SK-N-SH (cell line): ENCODE data around the gene RBM45. TPM values are rescaled to one million over a fixed set of nuclear protein-coding genes. Genes with fewer than 3 reads are reported as not detected.

ENCODE experiments used
- CTCF ChIA-PET: fragments of 300-600, 350-600 bp; formaldehyde crosslinking; extraction: SDS; loops from one replicate; lab custom pipeline; 2021; lab: Yijun Ruan, JAX
- POLR2A ChIA-PET: fragments of 350-600 bp; sonication (Branson Sonifier 250); formaldehyde crosslinking; extraction: SDS; loops from one replicate; lab custom pipeline; 2020; ENCODE audit warnings: antibody characterized with exemption, inconsistent platforms; lab: Yijun Ruan, JAX
- DNase-seq: peaks from one replicate; pipeline ENCODE4 v3.0.0; 2012
- H2AFZ ChIP-seq: fragments of 200-600 bp; sonication (generic); 2 replicates; pipeline ENCODE4 v1.8.1; 2016; ENCODE audit warnings: antibody characterized with exemption, mild to moderate bottlenecking, low read depth
- H3F3A ChIP-seq: fragments of 200-600 bp; sonication (generic); replicated peaks from 2 replicates; pipeline ENCODE3; 2016; ENCODE audit warnings: antibody characterized with exemption, mild to moderate bottlenecking; ENCODE audit not compliant: insufficient read depth
- H3K27ac ChIP-seq, 2 experiments: fragments of 200-500 bp in 1 of 2; fragments of 200-600 bp in 1 of 2; sonication (Bioruptor generic) in 1 of 2; sonication (generic), shearing (Covaris generic) in 1 of 2; 2 replicates each; pipeline versions ENCODE4 v1.5.1 to v1.6.1; 2014 to 2016; ENCODE audit warnings: low read depth in 2 of 2, inconsistent platforms in 1 of 2, low read length in 1 of 2, mild to moderate bottlenecking in 1 of 2, mixed read lengths in 1 of 2
- H3K27me3 ChIP-seq: fragments of 200-600 bp; sonication (generic), shearing (Covaris generic); 2 replicates; pipeline ENCODE4 v1.6.1; 2016; ENCODE audit warnings: mixed run types; ENCODE audit not compliant: insufficient read depth
- H3K36me3 ChIP-seq, 2 experiments: fragments of 200-500 bp in 1 of 2; fragments of 200-600 bp in 1 of 2; sonication (Bioruptor generic) in 1 of 2; sonication (generic) in 1 of 2; replicated peaks in 1 of 2; 2 replicates each; pipeline versions ENCODE3 to v1.5.1; 2014 to 2016; ENCODE audit warnings: low read length in 1 of 2, mild to moderate bottlenecking in 1 of 2; ENCODE audit not compliant: insufficient read depth in 2 of 2, control insufficient read depth in 1 of 2
- H3K4me1 ChIP-seq, 2 experiments: fragments of 200-500 bp in 1 of 2; fragments of 200-600 bp in 1 of 2; sonication (Bioruptor generic) in 1 of 2; sonication (generic), shearing (Covaris generic) in 1 of 2; 2 replicates each; pipeline versions ENCODE4 v1.5.1 to v1.6.1; 2014 to 2016; ENCODE audit warnings: low read depth in 1 of 2, low read length in 1 of 2, mixed run types in 1 of 2; ENCODE audit not compliant: insufficient read depth in 2 of 2, control insufficient read depth in 1 of 2
- H3K4me2 ChIP-seq: fragments of 200-600 bp; sonication (generic), shearing (Covaris generic); 2 replicates; pipeline ENCODE4 v1.6.1; 2017; ENCODE audit warnings: mixed run types
- H3K4me3 ChIP-seq, 2 experiments: fragments of 200-500 bp in 1 of 2; fragments of 200-600 bp in 1 of 2; sonication (Bioruptor generic) in 1 of 2; sonication (generic), shearing (Covaris generic) in 1 of 2; 2 replicates each; pipeline versions ENCODE4 v1.5.1 to v1.8.1; 2014 to 2016; ENCODE audit warnings: low read depth in 2 of 2, inconsistent platforms in 1 of 2, low read length in 1 of 2, mild to moderate bottlenecking in 1 of 2, mixed read lengths in 1 of 2, moderate library complexity in 1 of 2
- H3K79me2 ChIP-seq: fragments of 200-600 bp; sonication (generic); 2 replicates; pipeline ENCODE4 v1.8.1; 2017; ENCODE audit warnings: mild to moderate bottlenecking; ENCODE audit not compliant: insufficient read depth
- H3K9ac ChIP-seq: fragments of 200-600 bp; sonication (generic); 2 replicates; pipeline ENCODE4 v1.6.1; 2017; ENCODE audit warnings: mixed run types
- H3K9me2 ChIP-seq: fragments of 200-600 bp; sonication (generic); 2 replicates; pipeline ENCODE4 v1.6.1; 2017; ENCODE audit warnings: mixed run types
- H3K9me3 ChIP-seq: fragments of 200-600 bp; sonication (generic); 2 replicates; pipeline ENCODE4 v1.6.1; 2017; ENCODE audit warnings: mixed run types, mild to moderate bottlenecking, moderate library complexity
- H4K20me1 ChIP-seq: fragments of 200-600 bp; sonication (generic); 2 replicates; pipeline ENCODE4 v1.6.1; 2017; ENCODE audit warnings: mild to moderate bottlenecking, mixed run types; ENCODE audit not compliant: insufficient read depth
- CHD2 ChIP-seq: fragments of 150-350 bp; IDR thresholded peaks from 2 replicates; pipeline ENCODE4 v1.6.1; 2018; ENCODE audit warnings: low read length; ENCODE audit not compliant: partially characterized antibody
- ELF1 ChIP-seq: IDR thresholded peaks from 2 replicates; pipeline ENCODE4 v1.4.0; 2012
- NRF1 ChIP-seq: IDR thresholded peaks from 2 replicates; pipeline ENCODE4 v1.6.1; 2012; ENCODE audit warnings: low read depth, mild to moderate bottlenecking, low read length
- RFX5 ChIP-seq: IDR thresholded peaks from 2 replicates; pipeline ENCODE4 v1.6.1; 2012; ENCODE audit warnings: mild to moderate bottlenecking, improper control_type of control experiment, low read length
- RXRA ChIP-seq: IDR thresholded peaks from 2 replicates; pipeline ENCODE4 v1.4.0; 2012; ENCODE audit warnings: low read depth, mild to moderate bottlenecking, borderline replicate concordance
- TEAD4 ChIP-seq: IDR thresholded peaks from 2 replicates; pipeline ENCODE4 v1.4.0; 2012; ENCODE audit warnings: mild to moderate bottlenecking, borderline replicate concordance; ENCODE audit not compliant: insufficient read depth
- USF1 ChIP-seq: IDR thresholded peaks from 2 replicates; pipeline ENCODE4 v1.4.0; 2012; ENCODE audit warnings: low read depth, borderline replicate concordance
- YY1 ChIP-seq: IDR thresholded peaks from 2 replicates; pipeline ENCODE4 v1.4.0; 2012; ENCODE audit warnings: low read depth, mild to moderate bottlenecking
- WGBS: methylation state at CpG from one replicate; pipeline ENCODE4 v1.1.6; 2017; ENCODE audit warnings: low lambda C conversion rate; 5-methylcytosine and 5-hydroxymethylcytosine counted together
- polyA plus RNA-seq, 3 experiments: library from polyadenylated mRNA; depleted of rRNA; stranded (reverse); fragments of >200 nt; gene quantifications; 2 replicates each; pipeline ENCODE4 v1.2.3, GENCODE V29; 2012
- TF ChIP-seq, protein P1 (sequence below): IDR thresholded peaks from 2 replicates; pipeline ENCODE4 v1.6.1; 2012; ENCODE audit warnings: mild to moderate bottlenecking, low read depth, low read length, moderate library complexity

RBM45 gene
- polyA plus RNA-seq, 1 of the 3 experiments (the other 2 are of a cell fraction): 7.0 TPM

GRCh38 chr2:178157574-178157973 lies 45.3 kb downstream of the RBM45 start (continued):
- no peak for TF ChIP-seq TEAD4
- TF ChIP-seq YY1: no peak

DNA sequence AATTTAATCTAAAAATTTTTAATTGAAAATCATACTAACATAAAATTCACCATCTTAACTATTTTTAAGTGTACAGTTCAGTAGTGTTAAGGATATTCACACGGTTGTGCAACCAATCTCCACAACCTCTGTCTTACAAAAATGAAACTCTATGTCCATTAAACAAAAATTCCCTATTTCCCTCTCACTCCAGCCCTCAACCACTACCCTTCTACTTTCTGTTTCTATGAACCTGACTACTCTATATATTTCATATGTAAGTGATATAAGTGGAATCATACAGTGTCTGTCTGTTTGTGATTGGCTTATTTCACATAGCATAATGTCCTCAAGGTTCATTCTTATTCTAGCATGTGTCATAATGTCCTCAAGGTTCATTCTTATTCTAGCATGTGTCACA lies 47.7 kb downstream of the RBM45 start:
- TF ChIP-seq, protein P1, sequence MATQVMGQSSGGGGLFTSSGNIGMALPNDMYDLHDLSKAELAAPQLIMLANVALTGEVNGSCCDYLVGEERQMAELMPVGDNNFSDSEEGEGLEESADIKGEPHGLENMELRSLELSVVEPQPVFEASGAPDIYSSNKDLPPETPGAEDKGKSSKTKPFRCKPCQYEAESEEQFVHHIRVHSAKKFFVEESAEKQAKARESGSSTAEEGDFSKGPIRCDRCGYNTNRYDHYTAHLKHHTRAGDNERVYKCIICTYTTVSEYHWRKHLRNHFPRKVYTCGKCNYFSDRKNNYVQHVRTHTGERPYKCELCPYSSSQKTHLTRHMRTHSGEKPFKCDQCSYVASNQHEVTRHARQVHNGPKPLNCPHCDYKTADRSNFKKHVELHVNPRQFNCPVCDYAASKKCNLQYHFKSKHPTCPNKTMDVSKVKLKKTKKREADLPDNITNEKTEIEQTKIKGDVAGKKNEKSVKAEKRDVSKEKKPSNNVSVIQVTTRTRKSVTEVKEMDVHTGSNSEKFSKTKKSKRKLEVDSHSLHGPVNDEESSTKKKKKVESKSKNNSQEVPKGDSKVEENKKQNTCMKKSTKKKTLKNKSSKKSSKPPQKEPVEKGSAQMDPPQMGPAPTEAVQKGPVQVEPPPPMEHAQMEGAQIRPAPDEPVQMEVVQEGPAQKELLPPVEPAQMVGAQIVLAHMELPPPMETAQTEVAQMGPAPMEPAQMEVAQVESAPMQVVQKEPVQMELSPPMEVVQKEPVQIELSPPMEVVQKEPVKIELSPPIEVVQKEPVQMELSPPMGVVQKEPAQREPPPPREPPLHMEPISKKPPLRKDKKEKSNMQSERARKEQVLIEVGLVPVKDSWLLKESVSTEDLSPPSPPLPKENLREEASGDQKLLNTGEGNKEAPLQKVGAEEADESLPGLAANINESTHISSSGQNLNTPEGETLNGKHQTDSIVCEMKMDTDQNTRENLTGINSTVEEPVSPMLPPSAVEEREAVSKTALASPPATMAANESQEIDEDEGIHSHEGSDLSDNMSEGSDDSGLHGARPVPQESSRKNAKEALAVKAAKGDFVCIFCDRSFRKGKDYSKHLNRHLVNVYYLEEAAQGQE: no peak
- TF ChIP-seq RFX5 (no peak), CHD2 (no peak), ELF1 (no peak), USF1 (no peak), YY1 (no peak), RXRA (no peak), NRF1 (no peak)
- Histone ChIP-seq H3K4me1 (no peaks in the 10 kb centered on the region; a peak in 1 of 4 replicates), H2AFZ (no peak overlapping the region), H3F3A (no peaks in the 10 kb centered on the region), H4K20me1 (no peaks in the 10 kb centered on the region), H3K4me2 (no peak overlapping the region), H3K9me2 (no peaks in the 10 kb centered on the region), H3K27ac (no peak overlapping the region), H3K9me3 (no peaks in the 10 kb centered on the region), H3K79me2 (no peaks in the 10 kb centered on the region), H3K36me3 (no peaks in the 10 kb centered on the region), H3K9ac (no peak overlapping the region), H3K27me3 (no peaks in the 10 kb centered on the region), H3K4me3 (no peak overlapping the region)
- ChIA-PET CTCF (interaction anchor here (2.5 kb wide), 1 partner anchor 28 kb away, joined by 7 read pairs; no protein-coding TSS in a partner anchor), POLR2A (no interaction called here)
- whole genome bisulfite sequencing: 73% methylated on average over 1 of the region's 1 CpG
- no peak for DNase-seq

DNA sequence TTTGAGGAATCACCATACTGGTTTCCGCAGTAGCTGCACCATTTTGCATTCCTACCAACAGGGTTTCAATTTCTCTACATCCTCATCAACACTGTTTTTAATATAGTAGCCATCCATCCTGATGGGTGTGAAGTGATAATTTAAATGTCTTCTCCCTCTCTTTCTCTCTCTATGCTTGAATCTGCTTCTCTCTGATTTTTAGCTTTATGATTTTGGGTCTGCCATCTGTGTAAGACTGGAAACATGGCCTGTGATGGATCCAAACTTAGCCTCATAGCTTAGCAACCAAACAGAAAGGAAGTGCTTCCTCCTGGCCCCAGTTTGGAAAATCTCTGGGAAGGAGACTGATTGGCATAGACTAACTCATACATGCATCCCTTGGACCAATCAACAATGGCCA lies 48.4 kb downstream of the RBM45 start:
- H3K9me3 ChIP-seq: no peaks in the 10 kb centered on the region
- H3K36me3 ChIP-seq: no peaks in the 10 kb centered on the region
- no peaks in the 10 kb centered on the region for H3K27me3 ChIP-seq
- H3K27ac ChIP-seq: no peak overlapping the region
- POLR2A ChIA-PET: no interaction called here
- 96% methylated on average over 1 of the region's 1 CpG for WGBS
- no peak for DNase-seq
- no peaks in the 10 kb centered on the region for H3F3A ChIP-seq
- no peak overlapping the region for H3K9ac ChIP-seq
- no peak overlapping the region for H3K4me2 ChIP-seq
- H3K4me3 ChIP-seq: no peak overlapping the region
- no peaks in the 10 kb centered on the region for H3K9me2 ChIP-seq
- no peaks in the 10 kb centered on the region for H3K79me2 ChIP-seq
- H2AFZ ChIP-seq: no peak overlapping the region
- no peaks in the 10 kb centered on the region; a peak in 1 of 4 replicates for H3K4me1 ChIP-seq
- TF ChIP-seq TEAD4: no peak
- TF ChIP-seq, all 33 proteins: peak for 0
- no peaks in the 10 kb centered on the region for H4K20me1 ChIP-seq
- CTCF ChIA-PET: no interaction called here
